Transverse colon (tissue), 4 donors: ENCODE data around the gene MKLN1. TPM values are rescaled to one million over a fixed set of nuclear protein-coding genes. Genes with fewer than 3 reads are reported as not detected.

Source experiments
- DNase-seq: peaks from one replicate; pipeline ENCODE4 v3.0.0-alpha.2; 2019
- H3K27ac ChIP-seq, 4 donors: fragments of 200-600 bp; sonication (generic); 2 replicates each; pipeline ENCODE4 v1.5.1; 2016 to 2018; ENCODE audit warnings: inconsistent platforms in 4 of 4
- H3K27me3 ChIP-seq: fragments of 200-600 bp; sonication (generic); 2 replicates; pipeline ENCODE4 v1.5.1; 2017; ENCODE audit warnings: inconsistent platforms
- H3K36me3 ChIP-seq, 4 donors: fragments of 200-600 bp; sonication (generic); 2 replicates each; pipeline ENCODE4 v1.5.1; 2017 to 2019; ENCODE audit warnings: inconsistent platforms in 4 of 4
- H3K4me1 ChIP-seq, 4 donors: fragments of 200-600 bp; sonication (generic); 2 replicates each; pipeline ENCODE4 v1.5.1; 2017 to 2020; ENCODE audit warnings: inconsistent platforms in 4 of 4
- H3K4me3 ChIP-seq, 4 donors: fragments of 200-600 bp; sonication (generic); 1 replicate in 1 of 4; 2 replicates in 3 of 4; pipeline versions ENCODE4 v1.5.1 to v1.6.1; 2017 to 2019; ENCODE audit warnings: inconsistent platforms in 4 of 4
- H3K9me3 ChIP-seq, 2 donors: fragments of 200-600 bp; sonication (generic); 2 replicates each; pipeline ENCODE4 v1.5.1; 2017 to 2019; ENCODE audit warnings: inconsistent platforms in 2 of 2
- EP300 ChIP-seq: sonication (generic); formaldehyde crosslinking; IDR thresholded peaks from one replicate; pipeline ENCODE4 v1.6.1; 2017; ENCODE audit warnings: antibody characterized with exemption, low read depth
- POLR2A ChIP-seq: fragments of 450-650 bp; IDR thresholded peaks from one replicate; pipeline ENCODE4 v1.6.1; 2016; ENCODE audit warnings: antibody characterized with exemption, mild to moderate bottlenecking, moderate library complexity
- POLR2AphosphoS5 ChIP-seq, 3 donors: sonication (generic); formaldehyde crosslinking; IDR thresholded peaks; one replicate each; pipeline ENCODE4 v1.6.1; 2016; ENCODE audit warnings: antibody characterized with exemption in 3 of 3
- WGBS, 2 donors: methylation state at CpG; one replicate each; pipeline ENCODE4 v1.1.5; 2018; ENCODE audit warnings: low coverage in 1 of 2; 5-methylcytosine and 5-hydroxymethylcytosine counted together
- in situ Hi-C, 4 donors: fragments of 200-750 bp; cut with MboI; loops; one replicate each; pipeline versions ENCODE4 v1.15.0 to v1.15.1; 2017; ENCODE audit warnings: low sequenced_read_pairs in 3 of 4, low pct_ligation_motif_present in 1 of 4, low pct_unique_long_range_greater_than_20kb in 1 of 4
- intact Hi-C: fragments of 100-400 bp; cut with DNase I; formaldehyde crosslinking; loops from one replicate; pipeline ENCODE4 v1.15.1; 2023; ENCODE audit warnings: low total_unique reads
- total RNA-seq, 4 donors: library from RNA; depleted of rRNA; stranded (reverse); fragments of >200 nt; gene quantifications; one replicate each; pipeline ENCODE4 v1.1.0, GENCODE V29; 2016
- TF ChIP-seq, protein P1 (sequence below), 5 experiments: fragments of 200-600 bp in 3 of 5; fragments of 450-650 bp in 2 of 5; sonication (generic) in 3 of 5; IDR thresholded peaks; 1 replicate in 2 of 5; 2 replicates in 3 of 5; pipeline ENCODE4 v1.5.1; 2016 to 2017; ENCODE audit warnings: antibody characterized with exemption in 5 of 5, inconsistent platforms in 3 of 5, mild to moderate bottlenecking in 2 of 5, moderate library complexity in 1 of 5

MKLN1 gene
- total RNA-seq, 4 donors from 2014 or later, result 30.7 to 87.0 (median 48.6) TPM

DNA sequence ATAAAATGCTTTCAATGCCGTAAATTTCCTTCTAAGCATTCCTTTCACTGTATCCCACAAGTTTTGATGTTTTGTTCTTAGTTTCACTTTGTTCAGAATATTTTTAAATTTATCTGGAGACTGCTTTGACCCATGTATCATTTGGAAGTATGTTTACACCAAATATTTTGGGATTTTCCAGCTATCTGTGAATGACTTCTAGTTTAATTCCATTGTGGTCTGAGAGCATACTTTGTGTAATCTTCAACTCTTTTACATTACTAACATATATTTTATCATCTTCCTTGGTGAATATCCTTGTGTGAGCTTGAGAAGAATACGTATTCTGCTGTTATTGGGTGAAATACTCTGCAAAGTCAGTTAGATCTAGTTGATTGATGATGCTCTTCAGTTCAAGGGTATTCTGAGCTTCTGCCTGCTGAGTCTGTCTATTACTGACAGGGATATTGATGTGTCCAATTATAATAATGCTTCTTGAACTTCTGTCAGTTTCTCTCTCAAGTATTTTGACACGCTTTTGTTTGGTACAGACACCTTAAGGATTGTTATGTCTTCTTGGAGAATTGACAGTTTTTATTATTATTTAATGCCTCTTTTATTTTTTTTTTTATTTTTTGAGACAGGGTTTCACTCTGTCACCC is 31.6 kb downstream of the MKLN1 start:
- in situ Hi-C loops (no loop called here), intact Hi-C loops (no loop called here)
- H3K4me3 ChIP-seq, result no peak overlapping the region
- DNase-seq, result no peak
- peaks cover 9 to 93% (median 53%) of the 10 kb centered on the region in 4 donors for H3K4me1 ChIP-seq
- H3K27ac ChIP-seq, result no peak overlapping the region
- WGBS, 2 donors, result 85 to 89% methylated on average over 3 of the region's 3 CpGs
- H3K9me3 ChIP-seq, result no peaks in the 10 kb centered on the region
- TF ChIP-seq, protein P1, sequence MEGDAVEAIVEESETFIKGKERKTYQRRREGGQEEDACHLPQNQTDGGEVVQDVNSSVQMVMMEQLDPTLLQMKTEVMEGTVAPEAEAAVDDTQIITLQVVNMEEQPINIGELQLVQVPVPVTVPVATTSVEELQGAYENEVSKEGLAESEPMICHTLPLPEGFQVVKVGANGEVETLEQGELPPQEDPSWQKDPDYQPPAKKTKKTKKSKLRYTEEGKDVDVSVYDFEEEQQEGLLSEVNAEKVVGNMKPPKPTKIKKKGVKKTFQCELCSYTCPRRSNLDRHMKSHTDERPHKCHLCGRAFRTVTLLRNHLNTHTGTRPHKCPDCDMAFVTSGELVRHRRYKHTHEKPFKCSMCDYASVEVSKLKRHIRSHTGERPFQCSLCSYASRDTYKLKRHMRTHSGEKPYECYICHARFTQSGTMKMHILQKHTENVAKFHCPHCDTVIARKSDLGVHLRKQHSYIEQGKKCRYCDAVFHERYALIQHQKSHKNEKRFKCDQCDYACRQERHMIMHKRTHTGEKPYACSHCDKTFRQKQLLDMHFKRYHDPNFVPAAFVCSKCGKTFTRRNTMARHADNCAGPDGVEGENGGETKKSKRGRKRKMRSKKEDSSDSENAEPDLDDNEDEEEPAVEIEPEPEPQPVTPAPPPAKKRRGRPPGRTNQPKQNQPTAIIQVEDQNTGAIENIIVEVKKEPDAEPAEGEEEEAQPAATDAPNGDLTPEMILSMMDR (IDR thresholded peaks at IDR 0.05), result no peak
- TF ChIP-seq EP300, result no peak
- TF ChIP-seq POLR2A, result no peak
- no peak for TF ChIP-seq POLR2AphosphoS5 (IDR thresholded peaks at IDR 0.05)
- no peaks in the 10 kb centered on the region for H3K27me3 ChIP-seq
- H3K36me3 ChIP-seq, result no peaks in the 10 kb centered on the region

DNA sequence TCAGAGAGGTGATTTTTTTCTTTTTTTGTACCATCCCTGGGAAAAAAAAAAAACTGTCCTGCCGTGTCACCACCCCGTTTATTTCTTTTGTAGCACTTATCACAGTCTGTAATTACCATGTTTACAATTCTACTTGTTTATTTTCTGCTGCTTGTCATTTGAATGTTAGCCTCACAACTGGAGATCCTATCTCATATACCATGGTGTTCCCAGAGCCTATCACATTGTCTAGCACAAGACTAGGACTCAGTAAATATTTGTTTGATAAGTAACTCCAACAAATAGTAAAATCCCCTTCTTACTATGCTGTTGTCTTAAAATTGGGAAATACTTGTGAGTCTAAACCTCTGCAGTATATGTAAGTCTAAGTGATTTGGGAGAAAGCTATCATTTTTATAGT is 36.0 kb downstream of the MKLN1 start:
- WGBS, 2 donors, result 35 to 43% methylated on average over 2 of the region's 2 CpGs
- intact Hi-C loops (no loop called here), in situ Hi-C loops (no loop called here)

DNA sequence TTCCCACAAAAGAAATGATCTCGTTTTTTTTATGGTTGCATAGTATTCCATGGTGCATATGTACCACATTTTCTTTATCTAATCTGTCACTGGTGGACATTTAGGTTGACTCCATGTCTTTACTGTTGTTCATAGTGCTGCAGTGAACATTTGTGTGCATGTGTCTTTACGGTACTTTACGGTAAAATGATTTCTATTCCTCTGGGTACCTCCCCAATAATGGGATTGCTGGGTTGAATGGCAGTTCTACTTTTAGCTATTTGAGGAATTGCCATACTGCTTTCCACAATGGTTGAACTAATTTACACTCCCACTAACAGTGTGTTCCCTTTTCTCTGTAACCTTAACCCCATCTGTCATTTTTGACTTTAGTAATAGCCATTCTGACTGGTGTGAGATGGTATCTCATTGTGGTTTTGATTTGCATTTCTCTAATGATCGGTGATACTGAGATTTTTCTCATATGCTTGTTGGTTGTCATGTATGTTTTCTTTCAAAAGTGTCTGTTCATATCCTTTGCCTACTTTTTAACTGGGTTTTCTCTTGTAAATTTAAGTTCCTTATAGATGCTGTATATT is 37.2 kb downstream of the MKLN1 start:
- Histone ChIP-seq H3K4me1 (peaks cover 5 to 64% (median 34%) of the 10 kb centered on the region in 4 donors), H3K27ac (no peak overlapping the region), H3K27me3 (no peaks in the 10 kb centered on the region), H3K4me3 (no peak overlapping the region), H3K9me3 (no peaks in the 10 kb centered on the region), H3K36me3 (no peaks in the 10 kb centered on the region)
- 87 to 90% methylated on average over 4 of the region's 4 CpGs for WGBS, 2 donors
- TF ChIP-seq, protein P1 (IDR thresholded peaks at IDR 0.05), result no peak
- no peak for TF ChIP-seq POLR2AphosphoS5 (IDR thresholded peaks at IDR 0.05)
- TF ChIP-seq EP300, result no peak
- TF ChIP-seq POLR2A, result no peak
- no peak for DNase-seq
- in situ Hi-C loops (no loop called here), intact Hi-C loops (no loop called here)

More for the DNA sequence above, 36.0 kb downstream of the MKLN1 start:
- Histone ChIP-seq H3K9me3 (no peaks in the 10 kb centered on the region), H3K27me3 (no peaks in the 10 kb centered on the region), H3K4me1 (peaks cover 9 to 68% (median 37%) of the 10 kb centered on the region in 4 donors), H3K36me3 (no peaks in the 10 kb centered on the region), H3K4me3 (no peak overlapping the region), H3K27ac (no peak overlapping the region)
- DNase-seq, result no peak
- TF ChIP-seq EP300 (no peak), POLR2AphosphoS5 (IDR thresholded peaks at IDR 0.05) (no peak), POLR2A (no peak)
- TF ChIP-seq, protein P1 (IDR thresholded peaks at IDR 0.05), result no peak

DNA sequence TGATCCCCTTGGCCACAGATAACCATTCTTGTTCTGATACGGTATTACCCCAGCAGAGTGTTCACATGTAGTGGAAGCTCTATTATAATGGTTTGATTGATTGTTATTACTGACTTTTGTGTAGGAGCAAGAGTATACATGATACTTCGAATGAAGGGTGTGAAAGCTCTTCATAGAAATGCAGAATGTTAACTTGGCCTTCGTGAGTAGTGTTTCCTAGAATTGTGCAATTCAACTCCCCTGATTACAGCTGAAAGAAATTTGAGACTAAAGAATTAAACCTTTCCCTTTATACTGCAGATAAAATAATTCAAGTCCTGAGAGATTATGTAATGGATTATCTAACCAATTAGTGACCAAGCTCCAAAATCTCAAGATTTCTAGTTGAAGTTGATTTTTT is 38.2 kb downstream of the MKLN1 start:
- Histone ChIP-seq H3K4me1 (peaks cover 5 to 65% (median 35%) of the 10 kb centered on the region in 4 donors), H3K4me3 (no peak overlapping the region), H3K27ac (no peak overlapping the region), H3K36me3 (no peaks in the 10 kb centered on the region), H3K27me3 (no peaks in the 10 kb centered on the region), H3K9me3 (no peaks in the 10 kb centered on the region)
- TF ChIP-seq EP300 (no peak), POLR2A (no peak), POLR2AphosphoS5 (IDR thresholded peaks at IDR 0.05) (no peak)
- TF ChIP-seq, protein P1 (IDR thresholded peaks at IDR 0.05), result no peak
- DNase-seq, result no peak
- intact Hi-C loops, result no loop called here
- in situ Hi-C loops, result no loop called here
- WGBS, 2 donors, result 66 to 69% methylated on average over 3 of the region's 3 CpGs
